ENCODE data around the gene PUS7L. TPM values are rescaled to one million over a fixed set of nuclear protein-coding genes. Genes with fewer than 3 reads are reported as not detected.

Gene PUS7L
- total RNA-seq, 1 experiment from 2014 or later: 11.4 TPM

GRCh38 chr12:43760396-43760795 lies 1.8 kb upstream of the PUS7L start:
- POLR2A ChIA-PET: no interaction called here
- in situ Hi-C loops (cut with HindIII; ENCODE audit: low pct_unique_long_range_greater_than_20kb, low sequenced_read_pairs) (loop anchor here (10.0 kb wide), 1 partner anchor 124 kb away; no protein-coding TSS in a partner anchor), intact Hi-C loops (cut with micrococcal nuclease; ENCODE audit: unreplicated experiment) (no loop called here)
- H3K27me3 ChIP-seq (ENCODE audit: control insufficient read depth, insufficient read depth, low read length): no peaks in the 10 kb centered on the region
- DNase-seq (ENCODE audit: low read depth, low spot score): no peak
- no peaks in the 10 kb centered on the region for H3K36me3 ChIP-seq (ENCODE audit: control insufficient read depth, insufficient read depth, low read length)
- peak overlapping the region; percentile 85 to 90 for H3K4me3 ChIP-seq (ENCODE audit: low read depth in 2 of 2, low read length in 2 of 2)
- no peaks in the 10 kb centered on the region for H3K9me3 ChIP-seq (ENCODE audit: control insufficient read depth, insufficient read depth, low read depth, low read length)
- no TSS peak for BruUV-seq (replicated peaks)
- H3K27ac ChIP-seq (ENCODE audit: low read length): no peak overlapping the region; the same call in 1 of the 2 replicates
- CTCF ChIA-PET: interaction anchor here (0.6 to 0.7 kb wide), 4 partner anchors 68 to 371 kb away, joined by 3 to 6 read pairs (median 5); no protein-coding TSS in a partner anchor
- no peak for ATAC-seq
- TF ChIP-seq REST (IDR thresholded peaks at IDR 0.05; ENCODE audit: insufficient read depth in 1 of 2, low read depth in 2 of 2, low read length in 1 of 2) (no peak), TCF7L2 (IDR thresholded peaks at IDR 0.05; ENCODE audit: low read depth, low read length) (no peak), POLR2AphosphoS5 (IDR thresholded peaks at IDR 0.05; ENCODE audit: low read depth, low read length) (no peak), SIN3A (IDR thresholded peaks at IDR 0.05; ENCODE audit: borderline replicate concordance, insufficient read depth, low read depth, low read length) (no peak), CTCF (IDR thresholded peaks at IDR 0.05) (no peak)
- H3K4me1 ChIP-seq (ENCODE audit: control insufficient read depth, insufficient read depth, low read length): peaks cover 10% of the 10 kb centered on the region

- POLR2A ChIA-PET: no interaction called here
- Histone ChIP-seq H3K4me3 (ENCODE audit: low read depth in 2 of 2, low read length in 2 of 2) (peak overlapping the region; percentile 85 to 90), H3K27ac (ENCODE audit: low read length) (peak overlapping the region; percentile 86), H3K27me3 (ENCODE audit: control insufficient read depth, insufficient read depth, low read length) (no peaks in the 10 kb centered on the region), H3K9me3 (ENCODE audit: control insufficient read depth, insufficient read depth, low read depth, low read length) (no peaks in the 10 kb centered on the region), H3K36me3 (ENCODE audit: control insufficient read depth, insufficient read depth, low read length) (no peaks in the 10 kb centered on the region; the same call in 1 of the 2 replicates), H3K4me1 (ENCODE audit: control insufficient read depth, insufficient read depth, low read length) (peaks cover 10% of the 10 kb centered on the region)
- peak; percentile 65 for ATAC-seq
- CTCF ChIA-PET: no interaction called here
- no peak for TF ChIP-seq CTCF (IDR thresholded peaks at IDR 0.05)
- 0 out of 2 replicates have a peak, but pooled peaks have one; percentile 32 for TF ChIP-seq SIN3A (IDR thresholded peaks at IDR 0.05; ENCODE audit: borderline replicate concordance, insufficient read depth, low read depth, low read length)
- intact Hi-C loops (cut with micrococcal nuclease; ENCODE audit: unreplicated experiment): loop anchor here (5.0 kb wide), 1 partner anchor 124 kb away; no protein-coding TSS in a partner anchor
- in situ Hi-C loops (cut with HindIII; ENCODE audit: low pct_unique_long_range_greater_than_20kb, low sequenced_read_pairs): no loop called here
- BruUV-seq (replicated peaks): TSS peak; percentile 65
- no peak for DNase-seq (ENCODE audit: low read depth, low spot score)
These were observed 303 bp downstream of the PUS7L start for GRCh38 chr12:43758247-43758727.

Measured in Panc1 (cell line).